CD4-positive, alpha-beta memory T cell (primary cell): ENCODE measurements around the gene TGM2. TPM values are rescaled to one million over a fixed set of nuclear protein-coding genes. Genes with fewer than 3 reads are reported as not detected.
"Not testable (repeated sequence)": the region's sequence is repeated elsewhere in the genome, so short reads cannot be mapped to it uniquely, and the experiment has no call there.

Source experiments
- CTCF ChIA-PET: fragments of 350-600 bp; sonication (Branson Sonifier 250); formaldehyde crosslinking; loops from one replicate; lab custom pipeline; 2021; ENCODE audit warnings: inconsistent platforms; ENCODE audit not compliant: partially characterized antibody; lab: Charles Lee
- POLR2A ChIA-PET: fragments of 350-600 bp; sonication (Branson Sonifier 250); formaldehyde crosslinking; loops from one replicate; lab custom pipeline; 2021; ENCODE audit not compliant: partially characterized antibody; lab: Charles Lee
- DNase-seq, 5 donors: peaks; one replicate each; pipeline versions ENCODE4 v3.0.0 to v3.0.0-alpha.2; 2020 to 2022; ENCODE audit warnings: mixed read lengths in 1 of 5
- H3K27ac ChIP-seq: one replicate; pipeline ENCODE4 v1.7.0; 2013; ENCODE audit warnings: low read depth, low read length
- H3K27me3 ChIP-seq: 2 replicates; pipeline ENCODE4 v1.7.0; 2013; ENCODE audit warnings: mild to moderate bottlenecking, low read length, moderate library complexity; ENCODE audit not compliant: insufficient read depth
- H3K36me3 ChIP-seq: 2 replicates; pipeline ENCODE4 v1.7.0; 2013; ENCODE audit warnings: mild to moderate bottlenecking, low read length, moderate library complexity; ENCODE audit not compliant: insufficient read depth
- H3K4me1 ChIP-seq: 2 replicates; pipeline ENCODE4 v1.7.0; 2013; ENCODE audit warnings: mild to moderate bottlenecking, low read length, moderate library complexity; ENCODE audit not compliant: insufficient read depth
- H3K4me3 ChIP-seq, 2 donors: one replicate each; pipeline ENCODE4 v1.7.0; 2013; ENCODE audit warnings: low read length in 2 of 2, mild to moderate bottlenecking in 1 of 2
- H3K9me3 ChIP-seq, 2 donors: one replicate each; pipeline ENCODE4 v1.7.0; 2013; ENCODE audit warnings: low read length in 2 of 2, control low read depth in 1 of 2; ENCODE audit not compliant: control insufficient read depth in 1 of 2
- H3K27ac Mint-ChIP-seq, 7 donors: one replicate each; pipeline ENCODE4 v1.8.0; 2020 to 2021; ENCODE audit warnings: mixed read lengths in 7 of 7, mild to moderate bottlenecking in 6 of 7, inconsistent platforms in 3 of 7, moderate library complexity in 3 of 7
- H3K27me3 Mint-ChIP-seq, 2 donors: one replicate each; pipeline ENCODE4 v1.8.0; 2020 to 2021; ENCODE audit warnings: mixed read lengths in 2 of 2
- H3K36me3 Mint-ChIP-seq, 2 donors: one replicate each; pipeline ENCODE4 v1.8.0; 2020 to 2021; ENCODE audit warnings: mixed read lengths in 2 of 2, inconsistent platforms in 1 of 2, mild to moderate bottlenecking in 1 of 2
- H3K4me1 Mint-ChIP-seq, 4 donors: one replicate each; pipeline ENCODE4 v1.8.0; 2020 to 2021; ENCODE audit warnings: mixed read lengths in 4 of 4, mild to moderate bottlenecking in 1 of 4
- H3K4me3 Mint-ChIP-seq, 8 donors: one replicate each; pipeline ENCODE4 v1.8.0; 2020 to 2021; ENCODE audit warnings: mixed read lengths in 8 of 8, mild to moderate bottlenecking in 7 of 8, moderate library complexity in 6 of 8, inconsistent platforms in 3 of 8
- H3K9me3 Mint-ChIP-seq, 8 donors: one replicate each; pipeline ENCODE4 v1.8.0; 2020 to 2021; ENCODE audit warnings: mixed read lengths in 8 of 8, mild to moderate bottlenecking in 5 of 8, inconsistent platforms in 3 of 8, moderate library complexity in 1 of 8
- intact Hi-C: fragments of 100-400 bp; cut with micrococcal nuclease; formaldehyde crosslinking; loops from one replicate; pipeline ENCODE4 v1.15.1; 2023
- polyA plus RNA-seq, 2 donors: library from polyadenylated mRNA; unstranded; fragments of 300-500 nt; fragmentation: Illumina TruSeq; gene quantifications; one replicate each; pipeline ENCODE4 v1.2.3, GENCODE V29; 2021
- total RNA-seq, 2 experiments: library from RNA; stranded (reverse); gene quantifications; one replicate each; pipeline ENCODE4 v1.2.3, GENCODE V29; 2021

Gene TGM2
- total and polyA plus RNA-seq, 4 experiments from 2014 or later: 0.09 to 0.67 (median 0.31) TPM

- Histone ChIP-seq H3K36me3 (no peaks in the 10 kb centered on the region), H3K4me3 (no peak overlapping the region), H3K9me3 (no peaks in the 10 kb centered on the region), H3K27me3 (no peaks in the 10 kb centered on the region), H3K4me1 (no peaks in the 10 kb centered on the region), H3K27ac (no peak overlapping the region)
- DNase-seq: no peak
- intact Hi-C loops: no loop called here
- Mint-ChIP-seq H3K4me1 (no peaks in the 10 kb centered on the region), H3K9me3 (no peaks in the 10 kb centered on the region), H3K27me3 (no peaks in the 10 kb centered on the region), H3K4me3 (no peak overlapping the region), H3K27ac (peak overlapping the region in 1 of 7 donors; percentile 69), H3K36me3 (peaks cover 0 to 2% of the 10 kb centered on the region in 2 donors)
- POLR2A ChIA-PET: no interaction called here
- CTCF ChIA-PET: interaction anchor here (1.0 to 2.0 kb wide), 2 partner anchors 38 to 54 kb away, joined by 3 to 6 read pairs; no protein-coding TSS in a partner anchor
Observed at GRCh38 chr20:38111366-38112232, 53.5 kb downstream of the TGM2 start.

- Histone ChIP-seq H3K4me3 (no peak overlapping the region), H3K9me3 (no peaks in the 10 kb centered on the region), H3K36me3 (no peaks in the 10 kb centered on the region), H3K27me3 (no peaks in the 10 kb centered on the region), H3K27ac (no peak overlapping the region), H3K4me1 (no peaks in the 10 kb centered on the region)
- Mint-ChIP-seq H3K9me3 (no peaks in the 10 kb centered on the region), H3K27ac (no peak overlapping the region), H3K27me3 (no peaks in the 10 kb centered on the region), H3K36me3 (peaks cover 0 to 5% of the 10 kb centered on the region in 2 donors), H3K4me3 (no peak overlapping the region), H3K4me1 (no peaks in the 10 kb centered on the region)
- no peak for DNase-seq
- CTCF ChIA-PET: interaction anchor here (1.0 kb wide), 1 partner anchor 58 kb away, joined by 3 read pairs; no protein-coding TSS in a partner anchor
- intact Hi-C loops: no loop called here
- POLR2A ChIA-PET: no interaction called here
Observed at GRCh38 chr20:38110525-38111178, 54.4 kb downstream of the TGM2 start.

DNA sequence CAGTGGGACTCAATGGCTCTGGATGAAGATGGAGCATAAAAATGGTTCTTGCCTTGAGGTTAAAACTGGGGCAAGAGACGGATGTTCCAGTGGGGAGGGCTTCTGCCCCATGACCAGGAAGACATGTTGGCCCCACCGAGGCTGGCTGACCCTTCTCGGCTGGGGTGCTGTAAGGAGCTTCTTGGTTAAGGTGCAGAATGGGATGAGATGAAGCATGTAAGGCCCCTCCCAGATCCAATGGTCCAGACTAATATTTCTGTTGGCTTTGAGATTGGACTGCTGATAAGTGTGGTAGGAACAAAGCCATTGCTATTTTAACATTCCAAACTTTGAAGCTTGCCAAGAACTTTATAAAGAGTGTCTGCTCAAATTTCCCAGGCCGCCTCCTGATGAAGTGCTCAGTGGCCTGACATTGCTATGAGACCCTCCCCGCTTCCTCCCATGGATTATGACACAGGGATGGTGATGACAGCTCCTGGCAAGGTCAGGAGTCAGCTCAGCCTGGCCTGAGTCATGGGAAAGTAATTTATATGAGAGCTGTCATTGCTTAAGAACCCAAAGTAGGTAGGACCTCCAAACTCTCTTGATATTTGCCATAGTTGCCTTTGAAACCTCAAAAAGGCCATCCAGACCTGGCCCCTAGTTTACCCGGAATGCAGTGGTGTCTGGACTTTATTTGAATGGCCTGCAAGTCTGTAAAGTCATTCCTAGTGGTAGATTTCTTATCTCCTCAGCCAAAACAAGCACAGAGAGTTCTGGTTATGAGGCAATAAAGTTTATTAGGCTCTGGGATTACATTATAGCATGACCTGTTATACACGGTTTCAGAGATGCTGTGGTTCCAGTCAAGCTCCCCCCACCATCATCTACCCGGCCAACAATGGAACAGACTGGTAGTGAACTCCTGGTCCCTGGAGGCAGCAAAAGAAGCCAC is 55.2 kb downstream of the TGM2 start:
- no peak overlapping the region for H3K4me3 Mint-ChIP-seq
- DNase-seq: no peak
- intact Hi-C loops: no loop called here

GRCh38 chr20:38108986-38109541 is 56.0 kb downstream of the TGM2 start:
- Histone ChIP-seq H3K27ac (no peak overlapping the region), H3K36me3 (no peaks in the 10 kb centered on the region), H3K4me3 (no peak overlapping the region), H3K9me3 (no peaks in the 10 kb centered on the region), H3K4me1 (no peaks in the 10 kb centered on the region), H3K27me3 (no peaks in the 10 kb centered on the region)
- H3K4me1 Mint-ChIP-seq: no peaks in the 10 kb centered on the region
- peaks cover 0 to 5% of the 10 kb centered on the region in 2 donors for H3K36me3 Mint-ChIP-seq
- intact Hi-C loops: no loop called here
- no peaks in the 10 kb centered on the region for H3K9me3 Mint-ChIP-seq
- ChIA-PET CTCF (no interaction called here), POLR2A (no interaction called here)
- H3K4me3 Mint-ChIP-seq: no peak overlapping the region
- no peak for DNase-seq
- no peaks in the 10 kb centered on the region for H3K27me3 Mint-ChIP-seq
- H3K27ac Mint-ChIP-seq: peak overlapping the region in 1 of 7 donors; percentile 51

More for the DNA sequence above, 55.2 kb downstream of the TGM2 start:
- Histone ChIP-seq H3K4me1 (no peaks in the 10 kb centered on the region), H3K4me3 (no peak overlapping the region), H3K27me3 (no peaks in the 10 kb centered on the region), H3K9me3 (no peaks in the 10 kb centered on the region), H3K27ac (no peak overlapping the region), H3K36me3 (no peaks in the 10 kb centered on the region)
- no peaks in the 10 kb centered on the region for H3K27me3 Mint-ChIP-seq
- no peaks in the 10 kb centered on the region for H3K4me1 Mint-ChIP-seq
- ChIA-PET POLR2A (no interaction called here), CTCF (interaction anchor here (1.0 kb wide), 1 partner anchor 58 kb away, joined by 3 read pairs; no protein-coding TSS in a partner anchor)
- H3K36me3 Mint-ChIP-seq: peaks cover 0 to 5% of the 10 kb centered on the region in 2 donors
- no peaks in the 10 kb centered on the region for H3K9me3 Mint-ChIP-seq
- no peak overlapping the region for H3K27ac Mint-ChIP-seq

GRCh38 chr20:38108438-38108985 is 56.6 kb downstream of the TGM2 start:
- intact Hi-C loops: no loop called here
- no peaks in the 10 kb centered on the region for H3K27me3 Mint-ChIP-seq
- ChIA-PET CTCF (no interaction called here), POLR2A (no interaction called here)
- no peak overlapping the region for H3K4me3 Mint-ChIP-seq
- no peak overlapping the region for H3K4me3 ChIP-seq
- H3K9me3 Mint-ChIP-seq: no peaks in the 10 kb centered on the region
- no peaks in the 10 kb centered on the region for H3K4me1 Mint-ChIP-seq
- no peaks in the 10 kb centered on the region for H3K9me3 ChIP-seq
- peaks cover 0 to 5% of the 10 kb centered on the region in 2 donors for H3K36me3 Mint-ChIP-seq
- no peaks in the 10 kb centered on the region for H3K36me3 ChIP-seq
- H3K27ac ChIP-seq: no peak overlapping the region
- no peaks in the 10 kb centered on the region for H3K4me1 ChIP-seq
- H3K27me3 ChIP-seq: no peaks in the 10 kb centered on the region
- no peak overlapping the region for H3K27ac Mint-ChIP-seq
- no peak for DNase-seq

- H3K4me1 Mint-ChIP-seq, H3K27me3 ChIP-seq, H3K27ac Mint-ChIP-seq, H3K36me3 ChIP-seq, H3K36me3 Mint-ChIP-seq, H3K4me3 Mint-ChIP-seq, POLR2A ChIA-PET, DNase-seq, H3K4me3 ChIP-seq, H3K27me3 Mint-ChIP-seq, CTCF ChIA-PET, H3K9me3 Mint-ChIP-seq, H3K4me1 ChIP-seq, H3K27ac ChIP-seq, intact Hi-C loops, H3K9me3 ChIP-seq: not testable (repeated sequence)
Observed at GRCh38 chr20:38107916-38108315, 57.2 kb downstream of the TGM2 start.
